Neural progenitor cell (in vitro differentiated cells): Measurements from ENCODE around the gene MIF. TPM values are rescaled to one million over a fixed set of nuclear protein-coding genes. Genes with fewer than 3 reads are reported as not detected.

Experiments
- DNase-seq: peaks from one replicate; pipeline ENCODE4 v3.0.0-alpha.2; 2016; ENCODE audit warnings: low spot score
- H2AFZ ChIP-seq: fragments of 200-600 bp; sonication (generic); replicated peaks from 2 replicates; pipeline ENCODE4 v1.6.1; 2016; ENCODE audit warnings: antibody characterized with exemption
- H3F3A ChIP-seq: fragments of 200-600 bp; sonication (generic); 2 replicates; pipeline ENCODE4 v1.6.1; 2016; ENCODE audit warnings: antibody characterized with exemption, low read depth
- H3K27ac ChIP-seq: fragments of 200-600 bp; sonication (generic); 2 replicates; pipeline ENCODE4 v1.5.1; 2016; ENCODE audit warnings: mild to moderate bottlenecking
- H3K27me3 ChIP-seq: fragments of 200-600 bp; sonication (generic); 2 replicates; pipeline ENCODE4 v1.6.1; 2016; ENCODE audit warnings: mild to moderate bottlenecking, moderate library complexity
- H3K36me3 ChIP-seq: fragments of 200-600 bp; sonication (generic); 2 replicates; pipeline ENCODE4 v1.5.1; 2016
- H3K4me1 ChIP-seq: fragments of 200-600 bp; sonication (generic); 2 replicates; pipeline ENCODE4 v1.6.1; 2016; ENCODE audit warnings: mixed run types
- H3K4me2 ChIP-seq: fragments of 200-600 bp; sonication (generic); 2 replicates; pipeline ENCODE4 v1.6.1; 2016
- H3K4me3 ChIP-seq: fragments of 200-600 bp; sonication (generic); 2 replicates; pipeline ENCODE4 v1.5.1; 2016
- H3K79me2 ChIP-seq: fragments of 200-600 bp; sonication (generic); 2 replicates; pipeline ENCODE4 v1.6.1; 2016; ENCODE audit warnings: low read depth
- H3K9ac ChIP-seq: fragments of 200-600 bp; sonication (generic); 2 replicates; pipeline ENCODE4 v1.6.1; 2016
- H3K9me3 ChIP-seq: fragments of 200-600 bp; sonication (generic); 2 replicates; pipeline ENCODE4 v1.5.1; 2016; ENCODE audit warnings: low read depth
- H4K20me1 ChIP-seq: fragments of 200-600 bp; sonication (generic); 2 replicates; pipeline ENCODE4 v1.6.1; 2016; ENCODE audit warnings: low read depth
- H3K27ac Mint-ChIP-seq: 3 replicates; pipeline ENCODE4 v1.8.0; 2021; ENCODE audit warnings: mixed read lengths
- H3K27me3 Mint-ChIP-seq: 2 replicates; pipeline ENCODE4 v1.8.0; 2022; ENCODE audit warnings: low read depth, mild to moderate bottlenecking, inconsistent platforms, moderate library complexity, mixed read lengths; ENCODE audit not compliant: insufficient read depth
- H3K36me3 Mint-ChIP-seq: 3 replicates; pipeline ENCODE4 v1.8.0; 2021; ENCODE audit warnings: mixed read lengths
- H3K4me1 Mint-ChIP-seq: 3 replicates; pipeline ENCODE4 v1.8.0; 2021; ENCODE audit warnings: mixed read lengths
- H3K4me3 Mint-ChIP-seq: 3 replicates; pipeline ENCODE4 v1.8.0; 2021; ENCODE audit warnings: mild to moderate bottlenecking, moderate library complexity, mixed read lengths
- H3K9me3 Mint-ChIP-seq: 3 replicates; pipeline ENCODE4 v1.8.0; 2020; ENCODE audit warnings: mixed read lengths
- EZH2 ChIP-seq: fragments of 200-600 bp; sonication (generic); IDR thresholded peaks from 2 replicates; pipeline ENCODE4 v1.6.1; 2017; ENCODE audit warnings: antibody characterized with exemption, mild to moderate bottlenecking, moderate library complexity
- EZH2phosphoT487 ChIP-seq: fragments of 200-600 bp; sonication (generic); IDR thresholded peaks from 2 replicates; pipeline ENCODE4 v1.6.1; 2017; ENCODE audit warnings: antibody characterized with exemption
- total RNA-seq: library from RNA; depleted of rRNA; stranded (reverse); fragments of >200 nt; gene quantifications from 2 replicates; pipeline ENCODE4 v1.2.3, GENCODE V29; 2015; ENCODE audit warnings: low replicate concordance
- TF ChIP-seq, protein P1 (sequence below): fragments of 200-600 bp; sonication (generic); IDR thresholded peaks from 2 replicates; pipeline ENCODE4 v1.5.1; 2017; ENCODE audit warnings: antibody characterized with exemption, mild to moderate bottlenecking

Gene MIF
- total RNA-seq, 1 donor from 2014 or later = 132 TPM

DNA sequence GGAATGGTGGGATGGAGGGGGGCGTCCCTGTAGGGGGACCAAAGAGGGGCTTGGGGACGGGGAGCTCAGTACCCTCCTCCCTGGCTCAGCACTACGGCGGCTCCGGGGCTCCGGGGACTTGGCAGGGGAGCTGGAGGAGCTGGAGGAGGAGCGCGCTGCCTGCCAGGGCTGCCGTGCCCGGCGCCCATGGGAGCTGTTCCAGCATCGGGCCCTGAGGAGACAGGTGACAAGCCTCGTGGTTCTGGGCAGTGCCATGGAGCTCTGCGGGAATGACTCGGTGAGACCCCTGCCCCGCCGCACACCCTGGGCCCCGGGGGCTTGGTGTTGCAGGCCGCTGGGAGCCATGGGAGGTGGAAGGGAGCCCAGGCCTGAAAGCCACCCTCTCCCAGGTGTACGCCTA, 11.8 kb upstream of the MIF start:
- Histone ChIP-seq H2AFZ (no peak overlapping the region), H3K4me3 (no peak overlapping the region), H3K9ac (no peak overlapping the region), H3K27me3 (no peaks in the 10 kb centered on the region), H3K4me1 (no peaks in the 10 kb centered on the region), H4K20me1 (no peaks in the 10 kb centered on the region), H3K79me2 (no peaks in the 10 kb centered on the region), H3K36me3 (no peaks in the 10 kb centered on the region), H3K4me2 (no peak overlapping the region), H3K27ac (no peak overlapping the region), H3K9me3 (no peaks in the 10 kb centered on the region), H3F3A (no peaks in the 10 kb centered on the region)
- DNase-seq = no peak
- Mint-ChIP-seq H3K36me3 (peaks cover 24% of the 10 kb centered on the region), H3K27me3 (peaks cover 4% of the 10 kb centered on the region), H3K4me1 (peaks cover 4% of the 10 kb centered on the region), H3K4me3 (no peak overlapping the region), H3K9me3 (no peaks in the 10 kb centered on the region), H3K27ac (peak overlapping the region; percentile 4)
- TF ChIP-seq, protein P1, sequence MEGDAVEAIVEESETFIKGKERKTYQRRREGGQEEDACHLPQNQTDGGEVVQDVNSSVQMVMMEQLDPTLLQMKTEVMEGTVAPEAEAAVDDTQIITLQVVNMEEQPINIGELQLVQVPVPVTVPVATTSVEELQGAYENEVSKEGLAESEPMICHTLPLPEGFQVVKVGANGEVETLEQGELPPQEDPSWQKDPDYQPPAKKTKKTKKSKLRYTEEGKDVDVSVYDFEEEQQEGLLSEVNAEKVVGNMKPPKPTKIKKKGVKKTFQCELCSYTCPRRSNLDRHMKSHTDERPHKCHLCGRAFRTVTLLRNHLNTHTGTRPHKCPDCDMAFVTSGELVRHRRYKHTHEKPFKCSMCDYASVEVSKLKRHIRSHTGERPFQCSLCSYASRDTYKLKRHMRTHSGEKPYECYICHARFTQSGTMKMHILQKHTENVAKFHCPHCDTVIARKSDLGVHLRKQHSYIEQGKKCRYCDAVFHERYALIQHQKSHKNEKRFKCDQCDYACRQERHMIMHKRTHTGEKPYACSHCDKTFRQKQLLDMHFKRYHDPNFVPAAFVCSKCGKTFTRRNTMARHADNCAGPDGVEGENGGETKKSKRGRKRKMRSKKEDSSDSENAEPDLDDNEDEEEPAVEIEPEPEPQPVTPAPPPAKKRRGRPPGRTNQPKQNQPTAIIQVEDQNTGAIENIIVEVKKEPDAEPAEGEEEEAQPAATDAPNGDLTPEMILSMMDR = no peak
- TF ChIP-seq EZH2 = no peak
- TF ChIP-seq EZH2phosphoT487 = no peak

DNA sequence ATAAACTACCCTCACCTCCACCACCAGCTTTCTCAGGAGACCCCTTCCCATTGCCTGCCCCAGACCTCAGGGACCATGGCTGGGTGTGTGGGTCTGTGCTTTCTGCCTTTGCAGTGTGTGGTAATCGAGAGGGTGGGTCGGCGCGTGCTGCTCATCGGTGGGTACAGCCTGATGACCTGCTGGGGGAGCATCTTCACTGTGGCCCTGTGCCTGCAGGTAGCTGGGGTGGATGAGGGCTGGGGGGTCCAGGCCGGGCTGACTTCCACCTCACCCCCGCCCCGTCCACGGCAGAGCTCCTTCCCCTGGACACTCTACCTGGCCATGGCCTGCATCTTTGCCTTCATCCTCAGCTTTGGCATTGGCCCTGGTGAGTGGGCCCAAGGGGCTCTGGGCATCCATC, 10.5 kb upstream of the MIF start:
- Histone ChIP-seq H3K4me1 (peaks cover 3% of the 10 kb centered on the region), H3K9me3 (no peaks in the 10 kb centered on the region), H3K9ac (no peak overlapping the region), H2AFZ (no peak overlapping the region), H3K27ac (no peak overlapping the region), H3K79me2 (no peaks in the 10 kb centered on the region), H3K4me2 (no peak overlapping the region), H4K20me1 (no peaks in the 10 kb centered on the region), H3F3A (peaks cover 3% of the 10 kb centered on the region), H3K4me3 (no peak overlapping the region), H3K36me3 (no peaks in the 10 kb centered on the region), H3K27me3 (no peaks in the 10 kb centered on the region)
- Mint-ChIP-seq H3K4me1 (no peaks in the 10 kb centered on the region), H3K27me3 (peaks cover 4% of the 10 kb centered on the region), H3K4me3 (no peak overlapping the region), H3K27ac (no peak overlapping the region), H3K36me3 (peaks cover 21% of the 10 kb centered on the region), H3K9me3 (no peaks in the 10 kb centered on the region)
- TF ChIP-seq EZH2phosphoT487 = no peak
- TF ChIP-seq, protein P1 = no peak
- TF ChIP-seq EZH2 = no peak
- no peak for DNase-seq

DNA sequence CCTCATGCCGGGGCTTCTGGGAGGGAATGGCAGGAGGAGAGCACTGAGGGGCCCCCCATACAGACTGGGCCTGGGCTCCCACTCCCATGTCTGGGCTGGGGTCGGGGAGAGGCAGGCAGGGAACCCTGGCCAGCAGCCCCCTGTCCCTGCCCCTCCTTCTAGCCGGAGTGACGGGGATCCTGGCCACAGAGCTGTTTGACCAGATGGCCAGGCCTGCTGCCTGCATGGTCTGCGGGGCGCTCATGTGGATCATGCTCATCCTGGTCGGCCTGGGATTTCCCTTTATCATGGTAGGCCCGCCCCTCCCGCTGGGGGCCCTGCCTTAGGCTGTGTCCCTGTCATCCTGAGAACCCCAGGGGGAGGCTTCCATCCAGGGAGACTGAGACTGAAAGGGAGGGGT, 10.0 kb upstream of the MIF start:
- peaks cover 4% of the 10 kb centered on the region for H3K27me3 Mint-ChIP-seq
- no peaks in the 10 kb centered on the region for H3K79me2 ChIP-seq
- H3K36me3 ChIP-seq = no peaks in the 10 kb centered on the region
- no peak overlapping the region for H3K9ac ChIP-seq
- no peak for DNase-seq
- no peak overlapping the region for H3K27ac ChIP-seq
- H3K4me1 Mint-ChIP-seq = no peaks in the 10 kb centered on the region
- peaks cover 4% of the 10 kb centered on the region for H3F3A ChIP-seq
- H3K27me3 ChIP-seq = no peaks in the 10 kb centered on the region
- no peak overlapping the region for H3K4me3 ChIP-seq
- H3K9me3 Mint-ChIP-seq = no peaks in the 10 kb centered on the region
- H3K4me2 ChIP-seq = no peak overlapping the region
- H3K36me3 Mint-ChIP-seq = peaks cover 21% of the 10 kb centered on the region
- H3K4me3 Mint-ChIP-seq = no peak overlapping the region
- no peak overlapping the region for H2AFZ ChIP-seq
- no peaks in the 10 kb centered on the region for H4K20me1 ChIP-seq
- no peak for TF ChIP-seq EZH2
- TF ChIP-seq, protein P1 = no peak
- H3K27ac Mint-ChIP-seq = no peak overlapping the region
- no peaks in the 10 kb centered on the region for H3K9me3 ChIP-seq
- H3K4me1 ChIP-seq = peaks cover 7% of the 10 kb centered on the region
